HG03159 (cell line): ENCODE measurements around the gene LIPN.
"Not testable (repeated sequence)": the region's sequence is repeated elsewhere in the genome, so short reads cannot be mapped to it uniquely, and the experiment has no call there.

Experiments
- ATAC-seq: cut with Tn5 transposase; IDR thresholded peaks from one replicate; pipeline ENCODE4 v1.9.1; 2021; ENCODE audit warnings: mild to moderate bottlenecking, moderate library complexity; ENCODE audit not compliant: unreplicated experiment

Gene LIPN, protein sequence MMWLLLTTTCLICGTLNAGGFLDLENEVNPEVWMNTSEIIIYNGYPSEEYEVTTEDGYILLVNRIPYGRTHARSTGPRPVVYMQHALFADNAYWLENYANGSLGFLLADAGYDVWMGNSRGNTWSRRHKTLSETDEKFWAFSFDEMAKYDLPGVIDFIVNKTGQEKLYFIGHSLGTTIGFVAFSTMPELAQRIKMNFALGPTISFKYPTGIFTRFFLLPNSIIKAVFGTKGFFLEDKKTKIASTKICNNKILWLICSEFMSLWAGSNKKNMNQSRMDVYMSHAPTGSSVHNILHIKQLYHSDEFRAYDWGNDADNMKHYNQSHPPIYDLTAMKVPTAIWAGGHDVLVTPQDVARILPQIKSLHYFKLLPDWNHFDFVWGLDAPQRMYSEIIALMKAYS

DNA sequence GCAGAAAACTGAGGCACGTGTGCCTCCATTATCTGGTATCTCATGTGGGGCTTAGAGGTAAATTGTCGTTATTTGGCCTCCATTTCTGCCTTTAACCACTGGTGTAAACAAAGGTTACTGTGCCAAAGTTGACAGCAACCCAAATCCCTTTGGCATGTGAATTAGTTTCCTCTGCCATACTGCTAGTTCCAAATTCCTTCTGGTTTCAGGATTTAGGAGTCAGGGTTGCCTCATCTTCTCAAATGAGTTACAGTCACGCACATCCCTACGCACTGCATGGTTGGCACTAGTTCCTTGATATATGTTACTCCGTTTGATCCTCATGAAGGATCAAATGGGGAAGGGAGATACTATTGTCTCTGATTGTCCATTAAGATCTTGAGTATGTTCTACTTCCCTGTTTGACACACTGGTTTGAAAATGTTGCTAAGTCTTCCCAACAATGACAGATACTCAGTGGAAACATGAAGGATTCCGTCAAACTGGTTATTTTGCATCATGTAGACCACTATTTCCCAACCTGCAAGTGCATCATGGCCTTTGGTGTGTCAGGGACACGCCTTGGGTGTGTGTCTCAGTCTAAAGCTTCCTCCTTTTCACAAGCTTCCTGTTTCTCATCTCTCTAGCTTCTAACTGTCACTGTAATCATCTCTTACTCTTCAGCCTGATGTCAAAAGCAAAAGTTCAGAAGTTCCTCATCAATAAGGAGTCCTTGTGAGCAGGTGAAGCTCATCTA lies at the start of gene LIPN:
TSS of gene LIPN (plus strand) at position 655 of the 736 bp plus-strand sequence. CDS start 1,386 bp downstream, outside the sequence.
- ATAC-seq, result no peak

DNA sequence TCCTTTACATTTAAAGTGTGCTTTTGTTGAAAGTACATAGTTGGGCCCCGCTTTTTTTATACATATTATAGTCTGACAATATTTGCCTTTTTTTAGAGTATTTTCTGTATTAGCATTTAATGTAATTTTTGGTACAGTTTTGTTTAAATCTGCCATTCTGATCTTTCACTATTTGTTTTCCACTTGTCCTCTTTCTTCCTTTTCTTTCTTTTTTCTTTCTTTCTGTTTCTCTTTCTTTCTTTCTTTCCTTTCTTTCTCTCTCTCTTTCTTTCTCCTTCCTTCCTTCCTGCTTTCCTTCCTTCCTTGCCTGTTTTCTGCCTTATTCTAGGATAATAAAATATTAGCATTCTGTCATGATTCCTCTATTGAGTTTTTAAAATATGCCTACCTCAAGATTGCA lies 44.3 kb upstream of the LIPN start:
- ATAC-seq, result no peak

DNA sequence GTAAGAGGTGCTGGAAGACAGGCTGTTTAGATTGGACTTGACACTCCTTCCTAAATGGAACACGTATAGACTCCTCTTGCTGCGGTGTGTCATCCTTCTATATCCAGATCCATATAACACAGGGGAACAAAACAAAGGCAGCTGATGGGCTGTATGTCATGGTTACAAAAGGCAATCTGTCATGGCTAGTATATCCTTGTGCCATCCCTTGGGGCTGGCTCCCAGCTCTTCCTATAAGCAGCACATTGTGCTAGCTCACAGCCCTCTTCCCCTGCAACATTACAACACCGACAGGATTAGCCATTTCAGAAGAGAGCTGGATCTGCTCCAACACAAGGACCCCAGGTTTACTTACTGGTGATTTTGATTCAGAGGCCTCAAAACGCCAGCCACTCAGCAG lies 38.4 kb upstream of the LIPN start:
- no peak for ATAC-seq

DNA sequence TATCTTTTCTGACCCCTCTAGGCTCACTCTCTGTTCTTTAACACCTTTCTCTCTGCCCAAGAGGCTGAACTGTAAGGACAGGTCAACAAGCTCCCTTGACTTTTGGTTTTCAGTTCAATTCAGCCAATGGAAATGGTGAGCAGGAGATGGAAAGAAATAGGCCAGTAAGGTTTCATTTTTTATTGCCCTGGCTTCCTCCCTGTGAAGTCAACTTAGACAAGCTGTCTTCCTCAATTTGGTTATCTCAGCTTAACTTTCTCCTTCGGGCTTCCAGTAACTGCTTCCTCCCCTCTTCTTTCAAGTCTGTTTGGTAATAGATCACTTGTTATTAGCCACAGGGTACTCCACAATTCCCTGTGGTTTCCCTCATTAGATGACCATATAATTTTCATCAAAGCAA lies 34.0 kb upstream of the LIPN start:
- ATAC-seq, result peak; percentile 56

DNA sequence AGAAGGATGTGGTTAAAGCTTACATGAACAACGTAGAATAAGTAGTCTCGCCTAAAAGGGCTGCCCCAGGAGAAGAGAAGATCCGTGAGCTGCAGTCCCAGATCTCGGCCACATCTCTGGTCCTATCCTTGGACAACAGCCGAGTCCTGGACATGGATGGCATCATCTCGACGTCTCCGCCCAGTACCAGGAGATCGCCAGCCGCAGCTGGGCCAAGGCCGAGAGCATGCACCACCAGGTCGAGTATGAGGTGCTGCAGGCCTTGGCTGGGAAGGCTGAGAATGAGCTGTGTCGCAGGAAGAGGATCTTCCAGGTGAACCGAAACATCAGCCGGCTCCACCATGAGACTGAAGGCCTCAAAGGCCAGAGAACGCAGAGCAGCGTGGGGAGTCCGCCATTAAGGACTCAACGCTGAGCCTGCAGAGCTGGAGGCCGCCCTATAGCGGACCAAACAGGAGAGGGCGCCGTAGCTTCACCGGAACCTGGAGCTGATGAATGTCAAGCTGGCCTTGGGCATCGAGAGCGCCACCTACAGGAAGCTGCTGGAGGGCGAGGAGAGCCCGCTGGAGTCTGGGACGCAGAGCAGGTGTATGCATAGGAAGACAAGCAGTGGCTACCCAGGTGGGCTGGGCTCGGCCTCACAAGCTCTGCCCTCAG lies 31.6 kb upstream of the LIPN start:
- ATAC-seq, result no peak

DNA sequence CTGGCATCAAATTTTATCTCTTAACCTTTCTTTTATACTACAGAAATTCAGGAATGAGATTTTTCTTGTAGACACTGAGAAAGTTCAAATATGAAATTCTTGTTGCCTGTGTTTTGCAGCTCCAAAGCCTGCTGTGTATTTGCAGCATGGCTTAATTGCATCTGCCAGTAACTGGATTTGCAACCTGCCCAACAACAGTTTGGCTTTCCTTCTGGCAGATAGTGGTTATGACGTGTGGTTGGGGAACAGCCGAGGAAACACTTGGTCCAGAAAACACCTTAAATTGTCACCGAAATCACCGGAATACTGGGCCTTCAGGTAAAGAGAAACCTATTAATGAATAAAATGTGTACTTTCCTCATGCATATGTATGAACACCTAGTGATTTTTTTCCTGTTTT lies 29.0 kb upstream of the LIPN start:
- ATAC-seq, result no peak

DNA sequence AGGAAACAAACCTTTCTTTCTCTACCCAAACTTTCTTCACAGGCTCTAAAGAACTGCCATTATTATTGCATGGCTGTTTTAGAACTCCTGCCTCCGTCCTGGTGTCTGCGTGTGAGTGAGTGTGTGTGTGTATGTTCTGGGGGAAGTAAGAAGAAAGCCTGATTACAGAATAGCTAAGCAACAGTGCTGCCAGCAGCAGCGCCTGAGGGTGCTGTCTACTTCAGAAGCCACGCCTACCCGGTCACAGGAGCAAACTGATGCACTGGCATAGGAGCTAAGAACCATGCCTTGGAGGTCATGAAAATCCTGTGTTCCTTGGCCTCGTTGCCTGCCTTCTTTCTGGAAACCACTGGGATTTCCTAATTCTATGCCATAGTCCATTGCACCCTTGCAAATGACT lies 28.5 kb upstream of the LIPN start:
- no peak for ATAC-seq

DNA sequence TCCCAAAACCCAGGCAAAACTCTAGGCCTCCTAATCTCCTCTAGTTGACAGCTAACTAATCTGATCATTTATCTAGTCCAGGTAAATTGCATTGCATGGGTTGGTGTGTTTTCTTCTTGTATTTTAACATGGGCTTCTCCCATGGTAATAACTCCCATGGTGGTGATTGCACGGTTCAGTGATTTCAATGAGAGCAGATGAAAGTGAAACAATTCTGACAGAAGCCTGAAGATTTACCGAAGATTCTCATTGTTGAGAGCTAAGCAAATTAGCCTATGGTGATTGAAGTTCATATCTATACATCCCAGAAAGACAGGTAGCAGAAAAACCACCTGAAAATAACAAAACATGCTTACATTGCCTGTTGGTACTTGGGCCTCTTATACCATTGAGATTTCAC lies 26.6 kb upstream of the LIPN start:
- ATAC-seq, result no peak

DNA sequence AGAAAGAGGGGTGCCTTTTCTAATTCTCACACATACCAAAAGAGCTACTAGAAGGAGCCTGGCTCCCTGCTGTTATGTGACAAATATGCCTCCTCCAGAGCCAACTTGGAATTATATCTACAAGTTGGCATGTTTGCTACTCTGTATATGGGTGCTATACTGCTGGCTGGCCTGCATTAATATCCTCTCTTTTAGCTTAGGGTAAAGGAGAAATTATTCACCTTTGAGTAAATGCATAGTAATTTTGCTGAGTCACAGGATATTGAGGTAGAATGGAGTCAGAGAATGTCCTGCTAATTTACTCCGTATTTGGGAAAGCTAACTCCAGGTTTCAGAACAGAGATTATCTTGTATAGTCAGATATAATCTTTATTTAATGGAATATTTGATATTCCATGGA lies 24.2 kb upstream of the LIPN start:
- ATAC-seq, result no peak

DNA sequence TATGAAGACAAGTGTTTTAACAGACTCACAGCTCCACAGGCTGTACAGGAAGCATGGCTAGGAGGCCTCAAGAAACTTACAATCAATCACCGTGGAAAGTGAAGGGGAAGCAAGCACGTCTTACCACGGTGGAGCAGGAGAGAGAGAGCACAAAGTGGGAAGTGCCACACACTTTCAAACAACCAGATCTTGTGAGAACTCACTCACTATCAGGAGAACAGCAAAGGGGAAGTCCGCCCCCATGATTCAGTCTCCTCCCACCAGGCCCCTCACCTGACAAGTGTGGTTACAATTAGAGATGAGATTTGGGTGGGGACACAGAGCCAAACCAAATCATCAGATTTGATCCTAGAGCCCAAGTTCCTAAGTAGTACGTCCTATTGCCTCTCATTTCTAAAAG lies 17.9 kb upstream of the LIPN start:
- ATAC-seq, result not testable (repeated sequence)

DNA sequence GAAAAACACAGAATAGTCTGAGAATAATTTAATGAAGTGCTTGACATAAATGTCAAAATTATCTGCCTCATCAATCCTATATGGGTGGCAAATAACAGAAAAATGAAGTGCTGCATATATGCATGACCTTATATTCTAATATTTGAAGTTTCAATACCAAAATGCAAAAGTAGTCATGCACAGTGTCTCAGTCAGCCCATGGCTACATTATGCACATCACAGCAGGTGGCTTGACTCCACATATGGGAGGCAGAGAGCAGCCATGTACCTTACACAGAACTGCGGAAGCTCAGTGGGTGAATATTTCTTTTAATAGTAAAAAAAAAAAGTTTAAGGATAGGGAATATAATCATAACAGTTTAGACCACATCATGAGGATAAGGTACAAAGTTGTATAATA lies 17.4 kb upstream of the LIPN start:
- ATAC-seq, result no peak

DNA sequence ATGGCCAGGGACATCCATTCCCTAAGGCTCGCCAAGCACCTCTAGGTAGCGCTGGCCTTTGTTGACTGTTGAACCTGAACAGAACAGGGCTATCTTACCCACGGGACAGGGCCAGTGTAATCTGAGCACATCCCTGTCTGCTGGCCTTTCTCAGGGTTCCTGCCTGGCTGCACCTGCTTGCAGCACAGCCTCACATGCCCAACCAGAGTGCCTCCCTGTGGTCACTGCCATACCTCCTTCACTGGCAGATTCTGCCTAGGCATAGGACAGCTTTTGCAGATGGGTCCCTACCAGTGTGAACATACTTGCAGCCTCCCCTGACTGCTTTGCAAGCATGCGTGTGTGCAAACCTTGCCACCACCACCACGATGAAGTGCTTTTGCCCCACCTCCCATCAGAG lies 15.8 kb upstream of the LIPN start:
- ATAC-seq, result no peak

DNA sequence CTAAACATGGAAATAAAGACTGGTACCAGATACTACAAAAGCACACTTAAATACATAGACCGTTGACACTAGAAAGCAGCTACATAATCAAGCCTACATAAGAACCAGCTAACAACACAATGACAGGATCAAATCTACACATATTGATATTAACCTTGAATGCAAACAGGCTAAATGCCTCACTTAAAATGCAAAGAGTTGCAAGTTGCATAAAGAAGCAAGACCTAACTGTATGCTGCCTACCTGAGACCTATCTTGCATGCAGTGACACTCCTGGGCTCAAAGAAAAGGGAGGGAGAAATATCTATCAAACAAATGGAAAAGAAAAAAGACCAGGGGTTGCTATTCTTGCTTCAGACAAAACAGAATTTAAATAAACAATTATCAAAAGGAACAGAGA lies 14.2 kb upstream of the LIPN start:
- no peak for ATAC-seq

DNA sequence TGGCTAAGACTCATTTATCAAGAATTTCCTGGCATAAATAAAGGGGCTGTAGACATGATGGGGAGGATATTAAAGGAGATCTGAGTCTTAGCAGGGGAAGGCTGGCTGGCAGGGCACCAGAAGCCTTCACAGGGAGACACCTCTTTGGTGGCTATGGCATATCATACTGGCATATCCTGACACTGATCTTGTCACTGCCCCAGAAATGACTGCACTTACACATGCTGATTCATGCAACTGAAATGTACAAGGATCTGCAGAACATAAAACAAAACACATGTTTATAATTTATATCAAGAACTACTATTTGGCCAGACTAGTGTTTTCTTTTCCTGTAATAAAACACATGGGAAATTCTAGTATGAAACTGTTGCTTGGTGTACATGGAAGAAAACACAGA lies 5.5 kb upstream of the LIPN start:
- no peak for ATAC-seq

DNA sequence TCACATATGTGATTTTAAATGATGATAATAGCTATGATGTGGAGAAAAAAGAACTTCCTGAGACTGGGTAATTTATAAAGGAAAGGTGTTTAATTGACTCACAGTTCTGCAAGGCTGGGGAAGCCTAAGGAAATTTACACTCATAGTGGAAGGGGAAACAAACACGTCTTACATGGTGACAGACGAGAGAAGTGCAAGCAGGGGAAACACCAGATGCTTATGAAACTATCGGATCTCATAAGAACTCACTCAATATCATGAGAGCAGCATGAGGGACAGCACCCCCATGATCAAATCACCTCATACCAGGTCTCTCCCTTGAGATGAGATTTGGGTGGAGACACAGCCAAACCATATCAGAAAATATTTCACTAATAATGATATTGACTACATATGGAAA lies 4.1 kb upstream of the LIPN start:
- no peak for ATAC-seq

DNA sequence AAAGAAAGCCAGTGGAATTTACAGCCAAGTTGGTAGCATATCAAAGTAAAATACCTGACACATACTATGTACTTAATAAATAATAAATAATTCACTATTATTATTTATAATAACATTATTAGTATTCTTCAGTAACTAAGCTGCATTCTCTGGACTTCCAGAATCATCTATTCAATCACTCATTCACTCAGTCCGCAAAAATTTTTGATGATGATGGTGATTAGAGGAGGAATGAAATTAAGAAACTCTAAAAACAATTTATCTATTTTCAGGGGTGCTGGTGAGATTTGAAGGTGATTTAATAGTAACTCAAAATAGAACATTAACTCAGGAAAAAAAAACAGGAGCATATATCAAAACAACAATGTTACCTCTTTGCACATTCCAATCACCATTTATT lies 3.2 kb upstream of the LIPN start:
- no peak for ATAC-seq

DNA sequence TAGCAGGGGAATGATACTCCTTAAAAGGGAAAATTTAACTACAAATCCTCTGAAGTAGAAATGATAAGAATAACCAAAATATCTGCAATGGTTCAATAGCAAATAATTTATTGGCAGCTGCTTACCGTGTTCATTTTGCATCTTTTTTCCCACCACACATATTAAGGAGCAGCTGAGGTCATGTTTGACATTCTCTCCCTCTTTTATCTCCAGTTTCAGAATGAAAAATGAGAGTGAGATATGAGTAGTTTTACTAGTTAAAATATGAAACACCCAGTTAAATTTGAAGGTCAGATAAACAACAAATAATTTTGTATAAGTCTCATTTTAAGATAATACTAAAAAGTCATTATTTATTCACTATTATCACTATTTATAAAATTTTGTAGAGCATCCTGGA lies 3.1 kb downstream of the LIPN start:
- ATAC-seq, result no peak

DNA sequence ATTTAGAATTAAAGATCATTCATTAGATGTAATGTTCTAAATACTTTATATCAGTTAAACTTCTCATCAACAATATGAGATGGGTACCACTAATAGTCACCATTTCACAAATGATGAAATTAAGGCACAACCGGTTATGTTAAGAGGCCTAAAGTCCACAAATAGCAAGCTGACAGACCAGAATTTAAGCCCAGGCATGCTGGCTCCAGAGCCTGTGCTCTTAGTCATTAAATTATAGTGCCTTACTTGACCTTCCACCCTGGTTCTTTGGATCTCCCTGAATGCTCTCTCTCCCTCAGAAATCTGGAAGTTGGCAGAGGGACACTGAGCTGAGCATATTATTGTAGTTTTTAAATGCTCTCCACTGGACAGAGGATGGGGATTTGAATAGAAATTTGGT lies 3.6 kb downstream of the LIPN start:
- ATAC-seq, result no peak

DNA sequence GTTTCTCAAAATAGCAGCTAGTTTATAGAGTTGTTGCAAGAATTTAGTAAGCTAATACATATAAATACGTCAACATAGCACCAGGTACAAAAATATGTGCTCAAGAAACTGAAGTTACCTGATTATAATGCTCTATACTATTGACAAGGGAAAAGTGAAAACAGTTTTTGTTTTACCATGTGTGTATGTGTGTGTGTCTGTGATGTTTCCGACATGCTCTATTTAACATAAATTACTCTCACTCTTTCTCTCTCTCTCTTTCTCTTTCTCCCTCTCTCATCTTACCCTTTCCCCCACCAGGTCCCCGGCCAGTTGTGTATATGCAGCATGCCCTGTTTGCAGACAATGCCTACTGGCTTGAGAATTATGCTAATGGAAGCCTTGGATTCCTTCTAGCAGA lies 4.3 kb downstream of the LIPN start:
- no peak for ATAC-seq

DNA sequence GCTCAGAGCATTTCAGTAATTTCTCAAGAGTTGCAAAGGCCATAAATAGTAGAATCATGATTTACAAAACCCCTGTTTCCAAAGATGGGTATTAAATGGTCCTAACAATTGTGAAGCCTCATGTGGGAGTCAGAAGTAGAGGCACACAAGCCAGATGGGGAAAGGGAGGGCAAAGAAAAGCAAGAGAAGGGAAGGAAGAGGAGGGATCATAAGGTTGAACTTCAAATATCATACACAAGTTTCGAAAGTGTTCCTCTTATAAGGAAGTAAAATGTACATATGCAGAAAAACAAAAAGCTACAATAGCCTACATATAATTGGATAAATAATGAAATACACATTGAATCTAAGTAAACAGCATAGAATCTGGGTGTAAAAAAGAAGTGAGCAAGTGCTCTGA lies 6.0 kb downstream of the LIPN start:
- ATAC-seq, result no peak

DNA sequence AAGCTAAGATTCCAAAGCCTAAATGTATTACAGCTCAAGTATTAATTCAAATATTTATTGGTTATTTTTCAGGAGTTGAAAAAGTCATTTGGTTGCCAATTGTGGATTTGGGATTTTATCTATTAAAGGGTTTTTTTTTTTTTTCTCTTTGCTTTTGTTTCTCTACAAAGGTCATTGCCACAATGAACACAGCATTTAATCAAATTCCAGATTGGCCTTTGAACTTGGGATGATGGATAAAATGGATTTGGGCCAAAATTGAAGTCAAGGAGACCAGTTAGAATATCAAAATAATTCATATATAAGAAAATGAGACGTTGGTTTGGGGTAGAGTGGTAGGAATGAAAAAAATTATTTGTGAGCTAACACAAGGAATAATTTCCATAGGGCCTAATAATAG lies 9.6 kb downstream of the LIPN start:
- ATAC-seq, result no peak

DNA sequence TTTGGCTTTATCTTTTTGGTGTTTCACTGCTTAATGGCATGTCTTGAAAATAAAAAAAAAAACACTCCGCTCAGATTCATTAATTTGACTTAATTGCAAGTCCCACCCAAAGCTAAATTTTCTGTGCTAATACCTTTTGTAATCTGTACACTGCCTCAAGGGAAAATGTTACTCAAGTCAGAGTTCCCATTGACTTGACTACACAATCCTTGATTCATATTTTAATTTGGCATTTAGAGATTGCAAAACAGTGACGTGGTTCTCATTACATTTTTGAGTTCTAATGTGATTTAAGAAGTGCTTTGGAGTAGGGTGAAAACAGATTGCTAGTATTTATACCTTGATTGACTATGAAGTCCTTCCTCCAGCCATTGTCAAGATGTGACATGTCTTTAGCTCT lies 21.4 kb downstream of the LIPN start:
- ATAC-seq, result no peak
